Stimulated activated CD4-positive, alpha-beta T cell treated with anti-CD3 and anti-CD28 coated beads, Interleukin-12 subunit alpha, Interleukin-12 subunit beta, amount 100 ng/mL, for 48 hours (primary cell): ENCODE measurements around the gene ZMPSTE24.
A peak's percentile ranks its signal among the peaks of the same experiment; 100 is the strongest.

Experiments used
- DNase-seq, 3 donors: peaks; one replicate each; pipeline ENCODE4 v3.0.0-alpha.2; 2020; ENCODE audit warnings: low read depth in 2 of 3, low spot score in 1 of 3

The ZMPSTE24 gene

DNA sequence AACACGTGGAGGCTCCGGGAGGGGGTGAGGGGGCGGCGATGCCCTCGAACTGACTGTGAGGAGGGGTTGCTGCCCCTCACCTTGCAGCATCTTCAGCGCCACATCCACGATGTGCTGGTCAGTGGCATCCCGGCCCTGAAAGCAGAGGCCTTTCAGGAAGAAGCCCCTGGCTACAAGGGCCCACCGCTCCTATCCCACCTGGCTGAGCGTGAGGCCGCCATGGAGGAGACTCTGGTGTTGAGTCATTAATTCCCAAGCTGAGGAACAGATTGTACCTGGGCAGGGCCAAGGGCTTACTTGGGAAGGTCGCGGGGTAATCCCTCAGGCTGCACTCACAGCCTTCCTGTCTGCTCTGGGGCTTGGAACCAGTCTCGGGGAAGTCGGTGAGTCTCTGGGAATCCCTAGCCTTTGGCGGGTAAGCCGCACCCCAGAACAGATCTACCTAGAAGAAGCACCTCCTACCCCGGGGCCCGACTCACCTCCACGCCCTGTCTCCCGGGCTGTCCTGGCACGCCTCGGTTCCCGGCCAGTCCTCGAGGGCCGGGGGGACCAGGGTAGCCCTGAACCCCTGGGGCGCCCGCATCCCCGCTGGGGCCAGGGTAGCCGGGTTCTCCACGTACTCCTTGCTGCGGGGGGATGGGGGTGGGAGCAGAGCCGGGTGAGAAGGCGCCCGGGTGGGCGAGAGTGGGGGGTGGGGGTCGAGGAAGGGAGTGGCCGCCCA is 45.2 kb downstream of the ZMPSTE24 start:
- DNase-seq: no peak

DNA sequence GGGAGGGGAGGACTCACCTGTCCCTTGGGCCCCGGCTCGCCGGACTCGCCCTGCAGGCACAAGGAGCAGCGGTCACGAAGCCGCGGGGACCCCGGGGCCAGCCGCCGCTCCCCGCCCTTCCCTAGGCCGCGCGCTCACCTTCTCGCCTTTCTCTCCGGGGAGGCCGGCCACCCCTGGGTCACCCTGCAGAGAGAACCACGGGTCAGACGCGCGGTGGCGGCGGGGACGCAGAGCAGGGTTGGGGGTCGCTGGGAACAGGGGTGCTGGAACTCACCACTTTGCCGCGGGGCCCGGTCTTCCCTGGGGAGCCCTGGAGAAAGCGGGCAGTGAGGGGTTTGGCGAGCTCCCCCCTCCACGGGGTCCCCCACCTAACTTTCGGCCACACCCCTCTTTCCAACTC is 45.8 kb downstream of the ZMPSTE24 start:
- no peak for DNase-seq

DNA sequence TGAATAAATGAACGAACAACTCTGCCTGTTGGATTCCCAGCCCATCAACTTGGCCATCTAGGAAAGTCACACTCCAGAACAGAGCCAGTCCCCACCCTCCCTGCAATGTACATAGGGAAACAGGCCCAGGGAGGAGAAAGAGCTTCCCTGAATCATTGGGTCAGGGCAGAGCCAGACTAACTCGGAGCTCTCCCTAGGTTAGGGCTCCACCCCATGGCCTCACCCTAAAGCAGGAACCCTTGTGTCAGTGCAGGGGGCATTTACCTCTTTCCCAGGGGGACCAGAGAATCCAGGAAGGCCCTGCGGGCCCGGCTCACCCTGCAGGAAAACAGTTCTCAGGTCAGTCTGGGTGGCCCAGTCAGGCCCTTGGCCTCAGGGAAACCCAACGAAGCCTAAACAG is 47.4 kb downstream of the ZMPSTE24 start:
- DNase-seq: no peak

DNA sequence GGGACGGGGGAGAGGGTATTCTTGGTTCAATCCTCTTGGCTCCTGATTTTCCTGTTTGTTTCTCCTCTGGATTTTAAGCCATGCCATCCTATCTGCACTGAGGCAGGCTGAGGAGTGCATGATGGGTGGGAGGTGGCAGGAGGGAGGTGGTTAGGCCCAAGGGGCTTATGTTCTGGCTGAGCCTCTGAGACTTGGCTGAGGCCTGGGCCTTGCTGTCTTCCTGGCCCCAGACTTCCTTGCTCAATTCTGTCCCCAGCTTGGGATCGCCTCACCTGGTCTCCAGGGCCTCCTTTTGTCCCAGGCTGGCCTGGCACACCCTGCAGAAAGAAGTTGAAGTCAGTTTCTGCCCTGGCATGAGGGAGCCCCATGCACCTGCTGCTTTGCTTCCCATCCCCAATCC is 47.8 kb downstream of the ZMPSTE24 start:
- no peak for DNase-seq

DNA sequence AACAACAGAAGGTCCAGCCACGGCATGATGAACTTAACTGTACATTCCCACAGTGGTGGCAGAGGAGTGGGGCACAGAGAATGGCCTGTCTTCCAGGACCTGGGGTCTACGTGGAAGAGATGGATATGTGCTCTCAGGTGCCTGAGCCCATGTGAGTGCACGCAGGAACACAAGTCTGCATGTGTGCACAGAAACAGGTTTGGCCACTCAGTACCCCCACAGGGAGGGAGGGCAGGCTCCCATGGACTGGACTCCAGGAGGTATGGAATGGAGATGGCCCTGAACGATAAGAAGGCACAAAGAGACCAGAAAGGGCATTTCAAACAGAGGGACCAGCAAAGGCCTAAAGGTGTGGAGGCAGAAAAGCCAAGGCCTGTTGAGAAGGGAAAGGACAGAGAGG is 48.3 kb downstream of the ZMPSTE24 start:
- DNase-seq: no peak

DNA sequence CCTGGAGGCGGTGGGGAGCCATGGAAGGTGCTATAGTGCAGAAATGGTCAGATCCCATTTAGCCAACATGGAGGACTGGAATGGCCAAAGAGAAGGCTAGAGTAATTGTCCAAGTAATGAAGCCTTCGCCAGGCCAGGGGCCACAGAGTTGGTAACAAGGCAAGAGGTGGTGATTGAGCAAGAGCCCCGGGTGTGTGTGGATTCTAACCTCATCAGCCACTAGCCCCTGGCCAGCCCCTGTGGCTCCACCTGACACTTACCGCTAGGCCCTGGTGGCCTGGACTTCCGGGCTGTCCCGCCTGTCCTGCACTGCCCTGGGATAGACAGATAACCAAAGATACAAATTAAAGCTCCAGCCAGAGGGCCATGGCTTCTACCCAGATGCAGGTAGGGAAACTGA is 49.1 kb downstream of the ZMPSTE24 start:
- no peak for DNase-seq

DNA sequence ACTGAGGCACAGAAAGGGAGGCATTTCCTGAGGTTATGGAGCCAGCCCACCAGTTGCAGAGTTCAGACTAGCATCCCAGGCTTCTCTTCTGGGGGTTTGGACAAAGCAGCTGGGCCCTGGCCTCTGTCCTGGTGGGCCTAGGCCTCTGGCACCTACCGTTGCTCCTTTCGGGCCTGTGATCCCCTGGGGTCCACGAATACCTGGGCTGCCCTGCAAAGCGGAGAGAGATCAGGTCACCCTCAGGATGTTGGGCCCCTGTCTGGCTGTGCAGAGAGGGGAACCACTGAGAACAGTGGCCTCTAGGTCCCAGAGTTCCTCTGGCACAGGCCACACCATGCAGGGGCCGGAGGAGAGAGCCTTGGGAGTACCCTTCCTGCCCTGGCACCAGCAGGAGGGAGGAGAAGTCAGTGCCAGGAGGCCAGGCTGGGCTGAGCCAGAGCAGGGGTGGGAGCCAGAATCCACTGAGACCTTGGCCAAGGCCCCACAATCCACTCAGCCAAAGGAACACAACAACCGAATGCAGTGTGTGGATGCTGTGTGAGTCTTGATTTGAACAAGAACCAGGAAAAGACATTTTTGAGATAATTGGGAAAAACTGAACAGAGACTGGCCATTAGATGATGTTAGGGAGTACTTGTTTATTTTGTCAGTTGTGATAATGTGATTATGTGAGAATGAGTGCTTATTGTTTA is 50.1 kb downstream of the ZMPSTE24 start:
- DNase-seq: no peak

DNA sequence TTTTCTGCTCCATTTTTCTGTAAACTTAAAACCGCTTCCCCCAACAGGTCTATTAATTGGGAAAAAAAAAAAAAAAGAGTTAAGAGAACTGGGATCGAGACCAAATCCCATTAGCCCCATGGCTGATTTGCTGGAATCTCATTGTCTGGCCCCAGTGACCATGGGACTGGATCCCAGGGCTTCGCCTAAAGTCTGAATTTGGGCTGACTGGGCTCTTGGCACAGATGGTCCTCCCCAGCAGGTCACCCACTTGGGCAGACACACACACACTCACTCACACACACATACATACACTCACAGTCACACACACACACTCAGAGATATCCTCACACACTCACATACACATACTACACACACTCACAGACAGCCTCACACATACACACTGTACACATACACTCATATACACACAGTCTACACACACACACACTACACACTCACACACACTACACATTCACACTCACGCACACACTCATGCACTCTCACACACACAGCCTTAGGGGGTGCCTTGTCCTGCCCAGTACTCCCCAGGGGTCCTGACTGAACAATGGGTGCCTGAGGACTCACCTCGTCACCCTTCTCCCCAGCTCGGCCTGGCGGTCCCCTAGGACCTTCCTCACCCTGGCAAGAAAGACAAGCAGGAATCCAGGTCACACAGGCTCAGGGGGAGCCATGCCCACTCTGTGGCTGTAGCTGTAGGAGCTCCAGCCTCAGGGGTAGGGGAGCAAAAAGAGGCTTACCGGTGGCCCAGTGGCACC is 51.5 kb downstream of the ZMPSTE24 start:
- DNase-seq: no peak

DNA sequence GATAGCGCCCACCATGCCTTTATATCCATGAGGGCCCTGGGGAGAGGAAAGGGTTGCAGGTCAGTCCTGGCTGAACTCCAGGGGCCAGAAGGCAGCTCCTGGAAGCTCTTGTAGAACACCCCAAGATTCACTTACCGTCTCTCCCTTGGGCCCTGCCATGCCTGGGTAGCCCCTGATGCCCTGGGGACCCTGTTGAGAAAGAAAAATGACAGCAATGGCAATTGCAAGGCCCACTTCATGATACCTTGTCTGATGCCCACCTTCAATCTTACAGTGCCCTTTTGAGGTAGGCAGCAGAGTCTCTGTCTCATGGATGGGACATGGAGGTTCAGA is 52.1 kb downstream of the ZMPSTE24 start:
- DNase-seq: no peak

DNA sequence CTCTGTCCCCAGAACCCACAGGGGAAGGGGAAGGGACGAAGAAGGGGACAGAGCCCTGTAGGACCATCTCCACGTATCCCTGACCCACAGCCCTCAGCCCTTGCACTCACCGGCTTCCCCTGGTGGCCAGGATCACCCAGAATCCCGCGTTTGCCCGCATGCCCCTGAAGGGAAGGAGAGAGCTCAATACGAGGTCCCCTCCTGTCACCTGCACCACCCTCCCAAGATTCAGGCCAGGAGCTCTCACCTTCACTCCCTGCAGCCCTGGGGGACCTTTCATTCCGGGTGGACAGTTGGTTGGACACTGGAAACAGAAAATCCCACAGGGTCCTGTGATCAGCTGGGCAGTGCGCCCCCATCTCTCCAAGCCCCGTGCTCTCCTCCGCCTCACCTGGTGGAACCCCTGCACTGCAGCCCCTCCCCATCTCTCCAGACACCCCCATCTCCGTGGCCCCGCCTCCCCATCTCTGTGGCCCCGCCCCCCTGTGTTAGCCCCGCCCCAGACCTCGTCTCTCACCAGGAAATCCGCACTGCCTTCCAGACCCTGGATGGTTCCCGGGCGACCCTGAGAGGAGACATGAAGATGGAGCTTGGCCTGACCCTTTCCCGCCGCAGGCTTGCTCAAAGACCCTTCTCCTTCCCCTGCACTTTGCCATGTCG is 53.1 kb downstream of the ZMPSTE24 start:
- DNase-seq: no peak

DNA sequence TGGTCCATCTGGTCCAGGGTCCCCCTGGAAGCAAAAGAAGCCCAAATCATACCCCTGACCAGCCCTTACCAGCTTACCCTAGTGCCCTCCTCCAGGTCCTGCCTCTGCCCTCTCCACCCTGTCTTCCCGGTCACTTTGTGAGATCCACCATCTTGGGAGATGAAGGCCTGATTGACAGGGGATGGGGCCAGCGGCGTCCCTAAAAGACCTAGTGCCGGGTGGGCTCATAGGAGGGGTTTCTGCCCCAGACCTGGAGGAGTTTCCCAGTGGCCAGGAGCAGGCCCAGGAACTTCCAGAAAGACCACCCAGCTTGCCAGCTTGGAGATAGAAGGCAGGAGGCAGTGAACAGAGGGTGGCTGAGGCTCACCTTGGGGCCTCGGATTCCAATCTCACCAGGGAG is 53.7 kb downstream of the ZMPSTE24 start:
- DNase-seq: no peak

DNA sequence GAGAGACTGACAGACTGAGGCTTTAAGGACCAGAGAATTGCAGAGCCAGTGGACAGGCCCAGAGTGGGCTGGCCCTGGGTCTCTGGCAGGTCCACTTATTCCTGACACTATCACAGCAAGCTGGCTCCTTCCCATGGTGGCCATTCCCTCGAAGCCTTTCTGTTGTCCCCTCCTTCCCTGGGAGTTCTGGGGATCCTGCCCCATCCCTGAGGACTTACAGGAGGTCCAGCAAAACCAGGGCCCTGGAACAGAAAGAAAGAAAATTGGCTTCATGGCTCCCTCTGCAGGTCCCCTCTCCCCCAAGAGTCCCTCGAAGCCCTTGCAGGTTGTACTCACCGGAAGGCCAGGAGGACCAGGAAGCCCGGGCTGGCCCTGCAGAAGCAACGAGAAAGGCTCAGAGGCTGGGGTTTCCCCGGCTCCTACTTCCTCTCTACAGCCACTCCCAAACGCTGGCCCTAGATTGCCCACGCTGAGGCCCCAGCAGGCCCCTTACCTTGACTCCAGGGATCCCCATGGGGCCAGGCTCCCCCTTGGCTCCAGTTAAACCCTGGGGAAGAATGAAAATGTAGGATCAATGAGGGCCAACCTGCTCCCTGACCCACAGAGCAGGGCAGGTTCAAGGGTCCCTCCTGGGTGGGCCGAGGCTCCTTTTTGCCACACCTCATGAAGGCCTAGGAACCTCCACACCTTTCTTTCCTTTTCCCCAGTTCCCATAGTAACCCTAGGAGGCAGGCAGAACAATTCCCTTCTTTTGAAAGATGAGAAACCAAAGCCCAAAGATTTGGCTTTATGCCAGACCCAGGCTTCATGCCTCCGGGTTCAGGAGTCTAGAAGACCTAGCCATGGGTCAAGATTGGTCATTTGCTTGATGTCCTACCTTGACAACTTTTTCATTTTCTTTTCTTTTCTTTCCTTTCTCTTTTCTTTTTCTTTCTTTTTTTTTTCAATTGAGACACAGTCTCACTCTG is 54.5 kb downstream of the ZMPSTE24 start:
- DNase-seq: peak in 1 of 3 donors; percentile 28

DNA sequence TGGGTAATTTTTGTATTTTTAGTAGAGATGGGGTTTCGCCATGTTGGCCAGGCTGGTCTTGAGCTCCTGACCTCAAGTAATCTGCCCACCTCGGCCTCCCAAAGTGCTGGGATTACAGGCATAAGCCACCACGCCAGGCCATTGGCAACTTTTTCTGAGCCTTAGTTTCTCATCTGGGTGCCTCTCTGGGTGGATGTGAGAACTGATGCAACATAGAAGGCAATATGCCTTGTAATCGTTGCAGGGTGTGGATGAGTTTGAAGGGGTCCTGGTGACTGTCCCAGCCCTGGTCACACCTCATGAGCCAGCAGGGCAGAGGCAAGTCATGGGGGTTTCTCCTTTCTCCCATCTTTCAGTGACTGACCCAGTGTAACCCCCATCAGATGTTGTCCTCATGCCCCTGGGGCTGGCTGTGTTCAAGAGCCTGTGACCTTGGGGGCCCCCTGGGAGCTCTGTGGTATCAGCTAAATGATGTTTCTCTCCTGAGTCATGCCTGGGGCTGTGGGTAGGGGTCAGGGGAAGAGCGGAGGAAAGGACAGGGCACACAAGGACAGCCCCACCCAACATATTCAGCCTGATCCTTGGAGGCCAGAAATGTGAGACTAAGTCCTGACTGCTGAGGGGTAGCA is 55.4 kb downstream of the ZMPSTE24 start:
- no peak for DNase-seq

DNA sequence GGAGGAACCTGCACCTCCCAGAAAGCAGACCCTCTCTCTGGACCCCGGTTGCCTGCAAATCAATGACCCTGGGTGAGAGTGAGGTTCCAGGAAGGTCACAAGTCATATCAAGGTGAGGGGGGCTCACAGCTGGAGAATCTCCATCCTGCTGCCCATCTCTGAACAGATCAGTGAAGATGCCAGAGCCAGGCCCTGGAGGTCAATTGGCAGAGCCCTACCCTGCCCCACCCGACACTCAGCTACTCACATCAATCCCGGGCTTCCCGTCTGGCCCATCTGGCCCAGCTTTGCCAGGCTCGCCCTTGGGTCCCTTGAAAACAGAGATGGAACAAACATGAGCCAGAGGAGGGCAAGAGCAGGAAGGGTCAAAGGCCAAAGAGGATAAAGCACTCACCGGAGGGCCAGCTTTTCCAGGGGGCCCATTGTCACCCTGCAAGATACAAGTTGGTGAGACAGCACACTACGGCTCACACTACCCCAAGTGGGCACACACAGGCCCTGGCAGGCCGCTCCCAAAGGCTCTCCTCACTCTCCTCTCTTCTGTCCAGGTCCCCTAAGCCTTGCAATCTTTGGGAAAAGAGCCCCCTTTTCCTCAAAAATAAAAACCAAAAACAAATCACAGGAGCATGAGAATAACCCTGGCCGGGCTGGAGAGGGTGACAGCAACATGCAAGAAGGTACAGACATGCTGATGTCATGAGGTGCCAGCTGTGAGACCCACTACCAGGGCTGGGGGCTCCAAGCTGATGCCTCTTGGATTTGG is 56.1 kb downstream of the ZMPSTE24 start:
- DNase-seq: no peak

DNA sequence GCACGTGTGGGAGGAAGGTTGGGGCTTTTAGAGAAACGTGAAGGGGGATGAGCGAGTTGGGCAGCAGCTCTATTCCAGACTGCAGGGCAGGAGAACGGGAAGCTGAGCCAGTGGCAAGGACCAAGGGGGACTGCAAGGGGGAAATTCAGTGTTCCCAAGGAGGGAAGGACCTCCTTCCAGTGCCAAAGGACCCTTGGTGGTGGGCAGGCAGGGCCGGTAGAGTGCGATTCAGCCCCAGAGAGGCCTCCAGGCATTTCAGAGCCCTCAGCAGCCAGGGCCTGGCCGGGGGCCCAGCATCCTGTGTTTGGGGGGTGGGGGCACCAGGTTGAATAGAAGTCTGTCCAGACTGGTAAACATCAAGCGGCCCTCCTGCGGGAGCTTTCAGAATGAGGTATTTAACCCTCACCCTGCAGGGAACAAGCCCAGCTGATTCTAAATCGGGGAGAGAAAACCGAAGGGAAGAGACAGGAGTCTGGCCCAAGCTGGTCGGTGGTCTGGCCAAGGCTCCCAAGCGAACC is 56.7 kb downstream of the ZMPSTE24 start:
- no peak for DNase-seq

DNA sequence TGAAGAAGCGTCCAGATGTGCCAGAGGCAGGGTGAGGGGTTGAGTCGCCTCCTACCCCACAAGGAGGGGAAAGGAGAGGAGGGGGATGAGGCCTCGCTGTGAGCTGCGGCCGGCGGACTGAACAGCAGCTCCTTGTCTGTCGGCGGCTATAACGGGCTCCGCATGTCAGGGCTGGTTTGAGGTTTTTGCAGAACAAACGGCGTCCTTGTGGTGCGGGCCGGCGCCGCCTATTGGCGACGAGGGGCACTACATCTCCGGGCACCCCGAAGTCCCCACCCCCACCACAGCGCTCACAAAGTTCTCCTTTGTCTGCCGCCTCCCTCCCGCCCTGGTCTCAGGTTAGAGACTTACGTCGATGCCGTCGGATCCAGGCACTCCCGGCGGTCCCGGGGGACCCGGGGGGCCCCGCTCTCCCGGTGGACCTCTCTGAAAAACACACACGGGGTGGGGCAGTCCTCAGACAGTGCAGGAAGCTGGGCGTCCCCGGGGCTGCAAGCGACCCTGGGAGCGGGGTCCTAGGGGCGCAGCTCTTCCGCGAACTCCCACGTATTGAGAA is 57.3 kb downstream of the ZMPSTE24 start:
- DNase-seq: peak; percentile 75 to 85 (median 83)

DNA sequence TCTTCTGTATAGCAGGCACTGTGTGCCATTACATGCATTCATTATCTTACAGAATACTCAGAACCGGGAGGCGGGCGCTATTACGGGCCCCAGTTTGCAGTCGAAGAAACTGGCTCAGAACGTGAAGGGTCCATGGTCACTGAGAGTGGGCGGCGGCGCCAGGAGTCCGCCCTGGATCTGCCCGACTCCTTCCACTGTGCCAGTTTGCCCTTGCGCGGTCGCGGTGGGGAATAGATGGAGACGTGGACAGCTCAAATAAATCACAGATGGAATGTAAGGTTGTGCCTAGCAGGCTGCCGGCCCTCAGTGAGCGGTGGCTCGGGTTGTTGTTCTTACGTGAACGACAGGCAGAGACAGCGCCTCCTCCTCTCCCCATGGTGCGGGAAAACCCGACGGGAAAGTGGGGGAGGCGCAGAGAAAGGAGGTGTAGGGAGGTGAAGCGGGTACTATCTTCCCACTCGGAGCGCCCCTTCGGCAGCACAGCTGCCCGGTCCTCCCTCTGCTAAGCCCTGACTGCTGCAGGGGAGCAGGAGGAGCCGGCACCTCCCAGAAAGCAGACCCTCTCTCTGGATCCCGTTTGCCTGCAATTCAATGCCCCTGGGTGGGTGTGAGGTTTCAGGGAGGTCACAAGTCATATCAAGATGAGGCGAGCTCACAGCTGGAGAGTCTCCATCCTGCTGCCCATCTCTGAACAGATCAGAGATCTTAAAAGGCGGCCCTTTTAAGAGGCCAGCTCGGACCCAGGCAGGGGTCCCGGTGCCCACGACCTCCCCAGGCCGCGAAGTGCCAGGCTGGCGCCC is 58.0 kb downstream of the ZMPSTE24 start:
- peak in 1 of 3 donors; percentile 22 for DNase-seq
